ENCODE results near the gene FRMD5. TPM values are rescaled to one million over a fixed set of nuclear protein-coding genes. Genes with fewer than 3 reads are reported as not detected.

The FRMD5 gene
- total RNA-seq: 1 to 10 TPM; 3.6 to 7.0 TPM
- 4.5 TPM for polyA plus RNA-seq (2013, experiment 1 of 2)
- polyA plus RNA-seq (2013, experiment 2 of 2): 4.6 TPM
- long read RNA-seq, experiment 1, partial matches to known transcripts: 1 of 1 reads
- long read RNA-seq, experiment 1, other reads (novel, unspliced or antisense): 0 of 1 reads
- long read RNA-seq, experiment 2, partial matches to known transcripts: 3 of 7 reads
- long read RNA-seq, experiment 2, other reads (novel, unspliced or antisense): 4 of 7 reads
- long read RNA-seq, experiment 3, partial matches to known transcripts: 0 of 2 reads
- long read RNA-seq, experiment 3, other reads (novel, unspliced or antisense): 2 of 2 reads
- long read RNA-seq, experiment 4, partial matches to known transcripts: 0 of 1 reads
- long read RNA-seq, experiment 4, other reads (novel, unspliced or antisense): 1 of 1 reads

DNA sequence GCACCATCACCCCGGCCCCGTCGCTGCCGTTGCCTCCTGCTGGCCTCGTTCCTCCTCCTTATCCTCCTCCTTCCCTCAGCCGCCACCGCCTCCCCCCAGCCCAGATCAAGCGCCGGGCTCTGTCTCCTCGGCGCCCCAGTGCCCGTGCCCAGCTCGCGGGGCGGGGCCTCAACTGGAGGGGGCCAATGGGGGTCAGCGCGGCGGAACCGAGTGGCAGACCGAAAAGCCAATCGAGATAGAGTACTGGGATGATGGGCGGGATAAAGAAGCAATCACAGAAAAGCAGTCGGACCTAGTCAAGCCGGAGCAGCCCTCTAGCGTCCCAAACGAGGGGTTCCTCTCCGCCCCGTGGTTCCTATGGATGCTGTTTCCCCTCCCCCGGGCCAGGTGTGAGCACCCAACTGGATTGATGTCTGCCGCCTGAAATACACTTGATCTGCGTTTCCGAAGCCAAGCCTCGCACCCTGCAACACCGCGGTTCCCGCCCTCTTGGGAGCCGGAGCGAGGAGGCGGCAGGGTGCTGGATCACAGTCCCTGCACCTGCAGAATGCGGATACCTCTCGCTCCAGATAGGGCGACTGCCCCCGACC lies at the start of gene FRMD5:
TSS of gene FRMD5 (minus strand) at position 121 of the 590 bp plus-strand sequence.
- Histone ChIP-seq H3K4me3 (ENCODE audit: low read length) (peak within 1 kb of the TSS; percentile 82), H3K27me3 (ENCODE audit: control insufficient read depth, insufficient read depth, low read length, poor library complexity, severe bottlenecking) (peaks cover 28% of the 10 kb centered on the region), H3K9ac (ENCODE audit: extremely low read depth, low read length, poor library complexity, severe bottlenecking) (peak within 1 kb of the TSS; percentile 15), H3K4me1 (ENCODE audit: control insufficient read depth, insufficient read depth, low read length) (no peaks in the 10 kb centered on the region), H3K9me3 (ENCODE audit: control insufficient read depth, low read length) (no peaks in the 10 kb centered on the region), H3K36me3 (ENCODE audit: control insufficient read depth, insufficient read depth, low read length) (no peaks in the 10 kb centered on the region), H3K27ac (ENCODE audit: low read depth, low read length) (no peak within 1 kb of the TSS)
- H3K4me3 Mint-ChIP-seq: peak within 1 kb of the TSS; percentile 71
- TF ChIP-seq, protein P1, sequence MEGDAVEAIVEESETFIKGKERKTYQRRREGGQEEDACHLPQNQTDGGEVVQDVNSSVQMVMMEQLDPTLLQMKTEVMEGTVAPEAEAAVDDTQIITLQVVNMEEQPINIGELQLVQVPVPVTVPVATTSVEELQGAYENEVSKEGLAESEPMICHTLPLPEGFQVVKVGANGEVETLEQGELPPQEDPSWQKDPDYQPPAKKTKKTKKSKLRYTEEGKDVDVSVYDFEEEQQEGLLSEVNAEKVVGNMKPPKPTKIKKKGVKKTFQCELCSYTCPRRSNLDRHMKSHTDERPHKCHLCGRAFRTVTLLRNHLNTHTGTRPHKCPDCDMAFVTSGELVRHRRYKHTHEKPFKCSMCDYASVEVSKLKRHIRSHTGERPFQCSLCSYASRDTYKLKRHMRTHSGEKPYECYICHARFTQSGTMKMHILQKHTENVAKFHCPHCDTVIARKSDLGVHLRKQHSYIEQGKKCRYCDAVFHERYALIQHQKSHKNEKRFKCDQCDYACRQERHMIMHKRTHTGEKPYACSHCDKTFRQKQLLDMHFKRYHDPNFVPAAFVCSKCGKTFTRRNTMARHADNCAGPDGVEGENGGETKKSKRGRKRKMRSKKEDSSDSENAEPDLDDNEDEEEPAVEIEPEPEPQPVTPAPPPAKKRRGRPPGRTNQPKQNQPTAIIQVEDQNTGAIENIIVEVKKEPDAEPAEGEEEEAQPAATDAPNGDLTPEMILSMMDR (conservative IDR thresholded peaks at IDR 0.05): peak; percentile 62
- 2 to 3% methylated on average over 28 to 43 of the region's 43 CpGs for whole genome bisulfite sequencing, 2 experiments (ENCODE audit: insufficient coverage in 1 of 2, insufficient read length in 1 of 2)
- H3K27ac Mint-ChIP-seq: no peak within 1 kb of the TSS
- H3K27me3 Mint-ChIP-seq (ENCODE audit: insufficient read depth): peaks cover 30% of the 10 kb centered on the region
- H3K9me3 Mint-ChIP-seq: no peaks in the 10 kb centered on the region
- DNase-seq: peak; percentile 98
- H3K4me1 Mint-ChIP-seq: peaks cover 2% of the 10 kb centered on the region
- H3K36me3 Mint-ChIP-seq (ENCODE audit: low read depth): no peaks in the 10 kb centered on the region

DNA sequence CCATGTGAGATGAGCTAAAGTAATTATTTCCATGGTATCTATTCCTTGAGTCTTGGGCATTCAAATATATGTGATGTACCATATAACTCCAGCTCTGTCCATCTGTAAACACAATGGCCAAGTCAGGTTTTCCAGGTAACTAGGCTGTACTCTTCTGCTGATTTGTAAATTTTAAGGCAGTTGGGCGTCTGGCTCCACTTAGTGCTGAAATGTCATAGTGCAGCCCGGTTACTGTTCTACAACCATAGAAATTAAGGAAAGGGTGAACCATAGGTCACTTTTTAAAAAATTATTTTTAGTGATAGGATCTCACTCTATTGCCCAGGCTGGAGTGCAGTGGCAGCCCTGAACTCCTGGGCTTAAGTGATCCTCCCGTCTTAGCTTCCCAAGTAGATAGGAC lies 48.8 kb upstream of the FRMD5 start:
- H3K9me3 ChIP-seq (ENCODE audit: control insufficient read depth, low read length): no peaks in the 10 kb centered on the region
- TF ChIP-seq, protein P1 (conservative IDR thresholded peaks at IDR 0.05): peak; percentile 51
- 87 to 95% methylated on average over 2 to 3 of the region's 3 CpGs for WGBS, 2 experiments (ENCODE audit: insufficient coverage in 1 of 2, insufficient read length in 1 of 2)

DNA sequence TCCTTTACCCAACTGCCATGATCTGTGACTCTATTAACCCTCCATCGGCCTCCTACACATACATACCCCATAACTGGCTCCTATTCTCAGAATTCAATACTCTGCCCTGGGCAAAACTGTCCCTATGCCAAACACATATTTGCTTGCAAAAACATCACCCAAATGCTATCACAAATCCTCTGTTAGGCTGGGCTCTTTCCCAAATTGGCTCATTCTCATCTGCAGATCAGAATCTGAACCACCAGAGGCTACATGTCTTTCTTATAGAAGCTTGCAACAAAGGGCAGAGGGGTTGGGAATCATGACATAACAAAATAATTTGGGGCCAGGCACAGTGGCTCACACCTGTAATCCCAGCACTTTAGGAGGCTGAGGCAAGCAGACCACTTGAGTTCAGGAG lies 48.1 kb upstream of the FRMD5 start:
- 73 to 87% methylated on average over 1 of the region's 1 CpG for WGBS, 2 experiments (ENCODE audit: insufficient coverage in 1 of 2, insufficient read length in 1 of 2)
- Mint-ChIP-seq H3K27ac (peak overlapping the region; percentile 18), H3K36me3 (ENCODE audit: low read depth) (no peaks in the 10 kb centered on the region)

More for the DNA sequence above, 48.8 kb upstream of the FRMD5 start:
- Histone ChIP-seq H3K27ac (ENCODE audit: low read depth, low read length) (no peak overlapping the region), H3K4me1 (ENCODE audit: control insufficient read depth, insufficient read depth, low read length) (no peaks in the 10 kb centered on the region), H3K4me3 (ENCODE audit: low read length) (no peak overlapping the region), H3K9ac (ENCODE audit: extremely low read depth, low read length, poor library complexity, severe bottlenecking) (no peak overlapping the region), H3K36me3 (ENCODE audit: control insufficient read depth, insufficient read depth, low read length) (no peaks in the 10 kb centered on the region), H3K27me3 (ENCODE audit: control insufficient read depth, insufficient read depth, low read length, poor library complexity, severe bottlenecking) (no peaks in the 10 kb centered on the region)
- Mint-ChIP-seq H3K27me3 (ENCODE audit: insufficient read depth) (no peaks in the 10 kb centered on the region), H3K9me3 (no peaks in the 10 kb centered on the region), H3K4me1 (no peaks in the 10 kb centered on the region), H3K27ac (no peak overlapping the region), H3K36me3 (ENCODE audit: low read depth) (no peaks in the 10 kb centered on the region), H3K4me3 (no peak overlapping the region)
- no peak for DNase-seq

More for the DNA sequence above, 48.1 kb upstream of the FRMD5 start:
- no peaks in the 10 kb centered on the region for H3K27me3 ChIP-seq (ENCODE audit: control insufficient read depth, insufficient read depth, low read length, poor library complexity, severe bottlenecking)
- Mint-ChIP-seq H3K27me3 (ENCODE audit: insufficient read depth) (no peaks in the 10 kb centered on the region), H3K4me3 (no peak overlapping the region), H3K4me1 (no peaks in the 10 kb centered on the region), H3K9me3 (no peaks in the 10 kb centered on the region)
- no peaks in the 10 kb centered on the region for H3K4me1 ChIP-seq (ENCODE audit: control insufficient read depth, insufficient read depth, low read length)
- H3K4me3 ChIP-seq (ENCODE audit: low read length): no peak overlapping the region
- TF ChIP-seq, protein P1 (conservative IDR thresholded peaks at IDR 0.05): no peak
- H3K9ac ChIP-seq (ENCODE audit: extremely low read depth, low read length, poor library complexity, severe bottlenecking): no peak overlapping the region
- no peaks in the 10 kb centered on the region for H3K9me3 ChIP-seq (ENCODE audit: control insufficient read depth, low read length)
- no peak overlapping the region for H3K27ac ChIP-seq (ENCODE audit: low read depth, low read length)
- H3K36me3 ChIP-seq (ENCODE audit: control insufficient read depth, insufficient read depth, low read length): no peaks in the 10 kb centered on the region
- DNase-seq: no peak

All from endodermal cell (in vitro differentiated cells).